K562 (cell line): Measurements from ENCODE around the gene NPDC1. TPM values are rescaled to one million over a fixed set of nuclear protein-coding genes. Genes with fewer than 3 reads are reported as not detected.
A peak's percentile ranks its signal among the peaks of the same experiment; 100 is the strongest.

Source experiments
- ELK1 ChIP-seq: sonication (generic); formaldehyde crosslinking; IDR thresholded peaks from 2 replicates; pipeline ENCODE4 v1.8.1; 2022; ENCODE audit warnings: missing genetic modification reagents
- ESRRB ChIP-seq: fragments of 250-450 bp; sonication (Bioruptor Pico); IDR thresholded peaks from 2 replicates; pipeline ENCODE4 v1.5.0; 2020; ENCODE audit warnings: mild to moderate bottlenecking, moderate library complexity, borderline replicate concordance
- FOXM1 ChIP-seq, 2 experiments: fragments of 450-650 bp in 1 of 2; sonication (generic) in 1 of 2; formaldehyde crosslinking in 1 of 2; IDR thresholded peaks; 2 replicates each; pipeline versions ENCODE4 v1.6.1 to v1.9.0; 2017 to 2022; ENCODE audit warnings: low read depth in 2 of 2, mild to moderate bottlenecking in 2 of 2, missing genetic modification reagents in 1 of 2, moderate library complexity in 1 of 2
- KDM4B ChIP-seq, 2 experiments: fragments of 450-650 bp in 1 of 2; sonication (generic) in 1 of 2; IDR thresholded peaks; 2 replicates each; pipeline ENCODE4 v1.6.1; 2016 to 2017; ENCODE audit warnings: borderline replicate concordance in 2 of 2, antibody characterized with exemption in 1 of 2, low read depth in 1 of 2, mild to moderate bottlenecking in 1 of 2
- KLF6 ChIP-seq: fragments of 250-450 bp; sonication (Bioruptor Pico); IDR thresholded peaks from 2 replicates; pipeline ENCODE4 v1.4.0; 2020; ENCODE audit warnings: mild to moderate bottlenecking, moderate library complexity, borderline replicate concordance
- MAX ChIP-seq: sonication (generic); formaldehyde crosslinking; IDR thresholded peaks from 2 replicates; pipeline ENCODE4 v1.9.0; 2022; ENCODE audit warnings: mild to moderate bottlenecking, missing genetic modification reagents
- MLLT1 ChIP-seq, 2 experiments: fragments of 450-650 bp; IDR thresholded peaks; 2 replicates each; pipeline ENCODE4 v1.6.1; 2016
- MTA3 ChIP-seq: fragments of 450-650 bp; formaldehyde crosslinking; IDR thresholded peaks from 2 replicates; pipeline ENCODE4 v1.6.1; 2017; ENCODE audit warnings: mild to moderate bottlenecking, borderline replicate concordance
- MYNN ChIP-seq, 2 experiments: sonication (generic); formaldehyde crosslinking in 1 of 2; IDR thresholded peaks; 2 replicates each; pipeline versions ENCODE4 v1.5.0 to v1.6.1; 2016 to 2020; ENCODE audit warnings: antibody characterized with exemption in 1 of 2, missing genetic modification reagents in 1 of 2
- RB1 ChIP-seq: fragments of 450-650 bp; IDR thresholded peaks from 2 replicates; pipeline ENCODE4 v1.6.1; 2017; ENCODE audit warnings: low read depth, mild to moderate bottlenecking
- SLC30A9 ChIP-seq: fragments of 250-450 bp; sonication (Bioruptor Pico); IDR thresholded peaks from 2 replicates; pipeline ENCODE4 v1.8.0; 2022; ENCODE audit warnings: mild to moderate bottlenecking, moderate library complexity
- STAT6 ChIP-seq: sonication (generic); formaldehyde crosslinking; IDR thresholded peaks from 2 replicates; pipeline ENCODE4 v1.8.1; 2023; ENCODE audit warnings: mild to moderate bottlenecking, missing genetic modification reagents
- TFAP4 ChIP-seq: sonication (generic); formaldehyde crosslinking; IDR thresholded peaks from 2 replicates; pipeline ENCODE4 v1.8.0; 2022; ENCODE audit warnings: missing genetic modification reagents, mild to moderate bottlenecking, moderate library complexity, borderline replicate concordance
- ZNF12 ChIP-seq: sonication (generic); formaldehyde crosslinking; IDR thresholded peaks from 2 replicates; pipeline ENCODE4 v1.4.0; 2020; ENCODE audit warnings: mild to moderate bottlenecking, missing genetic modification reagents
- polyA plus RNA-seq, 8 experiments: library from polyadenylated mRNA; depleted of rRNA in 4 of 8; stranded (reverse) in 5 of 8; unstranded in 3 of 8; fragments of >200 nt; fragmentation: Nextera tagmentation in 2 of 8; fragmentation: Illumina TruSeq in 1 of 8; extraction: Ambion mirVana in 2 of 8; extraction: Trizol in 1 of 8; gene quantifications; 2 replicates each; pipeline versions ENCODE4 v1.2.1 to v1.2.3, GENCODE V29; 2011 to 2014; ENCODE audit warnings: inconsistent platforms in 1 of 8, missing spikeins in 1 of 8
- total RNA-seq, 7 experiments: library from RNA; depleted of rRNA in 6 of 7; stranded (reverse); fragments of >200 nt in 6 of 7; fragmentation: Illumina TruSeq in 2 of 7; extraction: Trizol in 2 of 7; gene quantifications; 2 replicates each; pipeline versions ENCODE4 v1.2.1 to v1.2.3, GENCODE V29; 2011 to 2021; ENCODE audit warnings: low replicate concordance in 1 of 7

NPDC1 gene
- total and polyA plus RNA-seq, 9 of the 15 experiments (the other 6 are each of a cell fraction or from before 2014, with no cell fraction given) = 0.06 to 2.1 (median 0.53) TPM; not detected in 3

GRCh38 chr9:137046088-137046787 is at the start of gene NPDC1 (continued):
- no peak for TF ChIP-seq STAT6 (CRISPR knock-in tag)
- no peak for TF ChIP-seq MYNN (IDR thresholded peaks at IDR 0.05)
- TF ChIP-seq MYNN (CRISPR knock-in tag; IDR thresholded peaks at IDR 0.05) = no peak
- no peak for TF ChIP-seq ESRRB
- no peak for TF ChIP-seq FOXM1 (IDR thresholded peaks at IDR 0.05; ENCODE audit: low read depth)
- peak; percentile 36; the same call in 1 of the 2 replicates for TF ChIP-seq FOXM1 (CRISPR knock-in tag; IDR thresholded peaks at IDR 0.05; ENCODE audit: low read depth)
- 0 out of 4 replicates have a peak, but pooled peaks of 1 of the 2 experiments have one; percentile 11 for TF ChIP-seq MLLT1 (IDR thresholded peaks at IDR 0.05)
- TF ChIP-seq KDM4B (IDR thresholded peaks at IDR 0.05; ENCODE audit: borderline replicate concordance in 2 of 2, low read depth in 1 of 2) = no peak
- peak; percentile 45; the same call in 1 of the 2 replicates for TF ChIP-seq MTA3
- no peak for TF ChIP-seq ZNF12
- TF ChIP-seq KLF6 (CRISPR knock-in tag) = no peak
- no peak for TF ChIP-seq SLC30A9 (CRISPR knock-in tag)
- TF ChIP-seq MAX = 0 out of 2 replicates have a peak, but pooled peaks have one; percentile 37
- TF ChIP-seq ELK1 (CRISPR knock-in tag) = no peak
- TF ChIP-seq TFAP4 (CRISPR knock-in tag) = peak; percentile 88
- TF ChIP-seq RB1 = 0 out of 2 replicates have a peak, but pooled peaks have one; percentile 29
